GM19025 (cell line): ENCODE measurements around the gene RNF182.

Source experiments
- ATAC-seq: cut with Tn5 transposase; IDR thresholded peaks from one replicate; pipeline ENCODE4 v1.9.1; 2021; ENCODE audit warnings: mild to moderate bottlenecking, low read depth, moderate library complexity; ENCODE audit not compliant: unreplicated experiment

RNF182 gene

GRCh38 chr6:14023855-14024254 lies 99.1 kb downstream of the RNF182 start:
- ATAC-seq = no peak

GRCh38 chr6:14025160-14025559 lies 100.4 kb downstream of the RNF182 start:
- no peak for ATAC-seq

DNA sequence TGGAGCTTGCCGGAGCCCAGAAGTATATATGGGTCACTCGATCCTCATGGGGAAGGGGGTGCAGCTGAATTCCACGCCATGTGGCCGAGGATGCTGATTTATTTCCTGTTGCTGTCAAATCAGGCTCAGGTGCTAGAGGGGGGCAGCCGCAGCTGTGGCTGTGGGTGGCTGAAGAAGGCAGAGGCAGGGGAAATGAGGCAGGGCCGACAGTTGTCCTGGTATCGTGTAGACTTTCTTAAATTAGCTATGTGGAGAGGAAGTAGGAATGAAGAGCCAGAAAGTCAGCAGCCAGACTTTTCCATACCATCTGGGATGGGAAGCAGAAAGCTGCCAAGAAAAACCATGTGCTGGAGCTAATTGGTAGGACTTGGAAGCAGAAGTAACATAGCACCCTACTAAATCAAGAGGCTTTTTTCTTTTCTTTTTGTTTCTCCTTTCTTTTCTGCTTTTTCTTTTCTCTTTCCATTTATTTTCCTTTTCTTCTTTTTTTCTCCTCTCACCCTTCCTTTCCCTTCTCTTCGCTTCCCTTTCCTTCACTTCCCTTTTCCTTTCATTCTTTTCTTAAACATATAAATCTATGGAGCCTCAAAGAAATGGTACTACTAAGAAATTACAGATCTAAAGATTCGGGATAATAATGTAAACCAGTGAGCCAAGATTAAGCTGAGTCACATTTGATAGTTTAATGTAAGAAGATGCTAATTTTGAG lies 102.2 kb downstream of the RNF182 start:
- ATAC-seq = no peak

- ATAC-seq = no peak
Observed at GRCh38 chr6:14028631-14029030, 103.9 kb downstream of the RNF182 start.

- no peak for ATAC-seq
Observed at GRCh38 chr6:14029605-14030004, 104.9 kb downstream of the RNF182 start.
